NB4 (cell line): ENCODE measurements around the gene DENND6A.

Experiments used
- POLR2A ChIP-seq: IDR thresholded peaks from 2 replicates; pipeline ENCODE4 v1.6.1; 2011; ENCODE audit warnings: mild to moderate bottlenecking; ENCODE audit not compliant: insufficient read length; ENCODE audit errors: extremely low read depth
- TF ChIP-seq, protein P1 (sequence below): IDR thresholded peaks from one replicate; pipeline ENCODE4 v1.5.1; 2012; ENCODE audit warnings: low read depth, low read length
- TF ChIP-seq, protein P2 (sequence below): IDR thresholded peaks from 2 replicates; pipeline ENCODE4 v1.6.1; 2011; ENCODE audit warnings: low read depth, low read length

DNA sequence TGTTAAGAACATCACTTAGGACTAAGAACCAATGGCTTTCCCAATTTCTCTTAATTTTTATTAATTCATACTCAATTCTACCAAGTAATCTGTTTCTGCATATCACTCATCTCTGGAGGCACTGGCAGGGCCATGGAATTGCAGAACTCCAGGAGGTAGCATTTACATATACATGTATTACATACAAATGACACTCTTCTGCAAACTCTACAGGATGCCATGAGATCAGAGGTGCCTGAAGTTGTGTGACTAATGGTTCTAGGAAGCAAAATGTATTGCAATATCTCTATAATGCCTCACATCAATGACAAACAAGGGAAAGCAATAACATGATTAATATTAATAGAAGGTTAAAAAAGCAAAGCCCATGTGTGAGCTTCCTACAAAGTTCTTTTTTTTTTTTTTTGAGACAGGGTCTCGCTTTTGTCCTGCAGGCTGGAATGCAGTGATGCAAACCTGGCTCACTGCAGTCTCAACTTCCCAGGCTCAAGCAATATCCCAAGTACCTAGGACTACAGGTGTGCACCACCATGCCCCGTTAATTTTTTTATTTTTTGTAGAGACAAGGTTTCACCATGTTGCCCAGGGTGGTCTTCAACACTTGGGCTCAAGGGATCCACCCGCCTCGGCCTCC lies 33.0 kb downstream of the DENND6A start:
- TF ChIP-seq, protein P1, sequence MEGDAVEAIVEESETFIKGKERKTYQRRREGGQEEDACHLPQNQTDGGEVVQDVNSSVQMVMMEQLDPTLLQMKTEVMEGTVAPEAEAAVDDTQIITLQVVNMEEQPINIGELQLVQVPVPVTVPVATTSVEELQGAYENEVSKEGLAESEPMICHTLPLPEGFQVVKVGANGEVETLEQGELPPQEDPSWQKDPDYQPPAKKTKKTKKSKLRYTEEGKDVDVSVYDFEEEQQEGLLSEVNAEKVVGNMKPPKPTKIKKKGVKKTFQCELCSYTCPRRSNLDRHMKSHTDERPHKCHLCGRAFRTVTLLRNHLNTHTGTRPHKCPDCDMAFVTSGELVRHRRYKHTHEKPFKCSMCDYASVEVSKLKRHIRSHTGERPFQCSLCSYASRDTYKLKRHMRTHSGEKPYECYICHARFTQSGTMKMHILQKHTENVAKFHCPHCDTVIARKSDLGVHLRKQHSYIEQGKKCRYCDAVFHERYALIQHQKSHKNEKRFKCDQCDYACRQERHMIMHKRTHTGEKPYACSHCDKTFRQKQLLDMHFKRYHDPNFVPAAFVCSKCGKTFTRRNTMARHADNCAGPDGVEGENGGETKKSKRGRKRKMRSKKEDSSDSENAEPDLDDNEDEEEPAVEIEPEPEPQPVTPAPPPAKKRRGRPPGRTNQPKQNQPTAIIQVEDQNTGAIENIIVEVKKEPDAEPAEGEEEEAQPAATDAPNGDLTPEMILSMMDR: no peak
- TF ChIP-seq POLR2A: no peak
- TF ChIP-seq, protein P2, sequence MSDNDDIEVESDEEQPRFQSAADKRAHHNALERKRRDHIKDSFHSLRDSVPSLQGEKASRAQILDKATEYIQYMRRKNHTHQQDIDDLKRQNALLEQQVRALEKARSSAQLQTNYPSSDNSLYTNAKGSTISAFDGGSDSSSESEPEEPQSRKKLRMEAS: no peak
